Measurements from ENCODE around the gene TOMM20. TPM values are rescaled to one million over a fixed set of nuclear protein-coding genes. Genes with fewer than 3 reads are reported as not detected.

The TOMM20 gene
- total RNA-seq, 1 donor from 2014 or later, result 100 TPM

GRCh38 chr1:235156740-235157139, 28.1 kb upstream of the TOMM20 start:
- no peak for TF ChIP-seq CTCF (IDR thresholded peaks at IDR 0.05)
- DNase-seq (ENCODE audit: extremely low spot score, unreplicated experiment), result no peak
- Mint-ChIP-seq H3K36me3 (ENCODE audit: unreplicated experiment) (peaks cover 13% of the 10 kb centered on the region), H3K27ac (ENCODE audit: unreplicated experiment) (no peak overlapping the region), H3K27me3 (ENCODE audit: unreplicated experiment) (no peaks in the 10 kb centered on the region), H3K4me3 (ENCODE audit: unreplicated experiment) (no peak overlapping the region), H3K4me1 (ENCODE audit: unreplicated experiment) (peaks cover 13% of the 10 kb centered on the region), H3K9me3 (ENCODE audit: unreplicated experiment) (no peaks in the 10 kb centered on the region)

- no peak overlapping the region for H3K27ac Mint-ChIP-seq (ENCODE audit: unreplicated experiment)
- no peaks in the 10 kb centered on the region for H3K27me3 Mint-ChIP-seq (ENCODE audit: unreplicated experiment)
- no peaks in the 10 kb centered on the region for H3K9me3 Mint-ChIP-seq (ENCODE audit: unreplicated experiment)
- no peak overlapping the region for H3K4me3 Mint-ChIP-seq (ENCODE audit: unreplicated experiment)
- H3K4me1 Mint-ChIP-seq (ENCODE audit: unreplicated experiment), result peaks cover 10% of the 10 kb centered on the region
- no peak for DNase-seq (ENCODE audit: extremely low spot score, unreplicated experiment)
- TF ChIP-seq CTCF (IDR thresholded peaks at IDR 0.05), result no peak
- H3K36me3 Mint-ChIP-seq (ENCODE audit: unreplicated experiment), result peaks cover 16% of the 10 kb centered on the region
Measured at GRCh38 chr1:235156265-235156664, 27.6 kb upstream of the TOMM20 start.

GRCh38 chr1:235152235-235152634, 23.6 kb upstream of the TOMM20 start:
- H3K9me3 Mint-ChIP-seq (ENCODE audit: unreplicated experiment), result no peaks in the 10 kb centered on the region
- H3K4me3 Mint-ChIP-seq (ENCODE audit: unreplicated experiment), result no peak overlapping the region
- H3K27me3 Mint-ChIP-seq (ENCODE audit: unreplicated experiment), result no peaks in the 10 kb centered on the region
- no peak for TF ChIP-seq CTCF (IDR thresholded peaks at IDR 0.05)
- H3K36me3 Mint-ChIP-seq (ENCODE audit: unreplicated experiment), result peaks cover 31% of the 10 kb centered on the region
- H3K4me1 Mint-ChIP-seq (ENCODE audit: unreplicated experiment), result no peaks in the 10 kb centered on the region
- no peak for DNase-seq (ENCODE audit: extremely low spot score, unreplicated experiment)
- no peak overlapping the region for H3K27ac Mint-ChIP-seq (ENCODE audit: unreplicated experiment)

GRCh38 chr1:235151033-235151432, 22.4 kb upstream of the TOMM20 start:
- Mint-ChIP-seq H3K27me3 (ENCODE audit: unreplicated experiment) (no peaks in the 10 kb centered on the region), H3K9me3 (ENCODE audit: unreplicated experiment) (no peaks in the 10 kb centered on the region), H3K4me3 (ENCODE audit: unreplicated experiment) (no peak overlapping the region), H3K36me3 (ENCODE audit: unreplicated experiment) (peaks cover 34% of the 10 kb centered on the region), H3K4me1 (ENCODE audit: unreplicated experiment) (no peaks in the 10 kb centered on the region), H3K27ac (ENCODE audit: unreplicated experiment) (no peak overlapping the region)
- TF ChIP-seq CTCF (IDR thresholded peaks at IDR 0.05), result no peak
- DNase-seq (ENCODE audit: extremely low spot score, unreplicated experiment), result no peak

GRCh38 chr1:235149824-235150223, 21.2 kb upstream of the TOMM20 start:
- no peaks in the 10 kb centered on the region for H3K27me3 Mint-ChIP-seq (ENCODE audit: unreplicated experiment)
- no peak overlapping the region for H3K4me3 Mint-ChIP-seq (ENCODE audit: unreplicated experiment)
- no peaks in the 10 kb centered on the region for H3K9me3 Mint-ChIP-seq (ENCODE audit: unreplicated experiment)
- H3K36me3 Mint-ChIP-seq (ENCODE audit: unreplicated experiment), result peaks cover 38% of the 10 kb centered on the region
- no peaks in the 10 kb centered on the region for H3K4me1 Mint-ChIP-seq (ENCODE audit: unreplicated experiment)
- no peak for TF ChIP-seq CTCF (IDR thresholded peaks at IDR 0.05)
- no peak for DNase-seq (ENCODE audit: extremely low spot score, unreplicated experiment)
- H3K27ac Mint-ChIP-seq (ENCODE audit: unreplicated experiment), result no peak overlapping the region
